Right atrium auricular region (tissue), 2 donors: ENCODE data around the gene CDC42SE2. TPM values are rescaled to one million over a fixed set of nuclear protein-coding genes. Genes with fewer than 3 reads are reported as not detected.
"Not testable (repeated sequence)": the region's sequence is repeated elsewhere in the genome, so short reads cannot be mapped to it uniquely, and the experiment has no call there.

ENCODE experiments used
- DNase-seq: peaks from one replicate; pipeline ENCODE4 v3.0.0-alpha.2; 2019; ENCODE audit warnings: low spot score
- H3K27ac ChIP-seq, 2 donors: fragments of 200-600 bp; sonication (generic); 1 replicate in 1 of 2; 2 replicates in 1 of 2; pipeline ENCODE4 v1.5.1; 2016 to 2019
- H3K27me3 ChIP-seq, 2 donors: fragments of 200-600 bp; sonication (generic); one replicate each; pipeline versions ENCODE4 v1.5.1 to v1.6.0; 2017 to 2019
- H3K36me3 ChIP-seq: fragments of 200-600 bp; sonication (generic); one replicate; pipeline ENCODE4 v1.5.1; 2016
- H3K4me1 ChIP-seq, 2 donors: fragments of 200-600 bp; sonication (generic); one replicate each; pipeline versions ENCODE4 v1.5.1 to v1.6.0; 2017 to 2019
- H3K4me3 ChIP-seq, 2 donors: fragments of 200-600 bp; sonication (generic); 1 replicate in 1 of 2; 2 replicates in 1 of 2; pipeline ENCODE4 v1.5.1; 2017 to 2019; ENCODE audit warnings: mild to moderate bottlenecking in 1 of 2, moderate library complexity in 1 of 2
- H3K9me3 ChIP-seq, 2 donors: fragments of 200-600 bp; sonication (generic); one replicate each; pipeline ENCODE4 v1.5.1; 2019
- CTCF ChIP-seq, 2 donors: fragments of 200-600 bp; sonication (generic); IDR thresholded peaks; one replicate each; pipeline ENCODE4 v1.5.1; 2019; ENCODE audit warnings: antibody characterized with exemption in 2 of 2
- total RNA-seq, 2 donors: library from RNA; depleted of rRNA; stranded (reverse); fragments of >200 nt; gene quantifications; one replicate each; pipeline ENCODE4 v1.1.0, GENCODE V29; 2016

CDC42SE2 gene
- total RNA-seq, 2 donors from 2014 or later: 13.5 to 15.0 TPM

- H3K4me3 ChIP-seq: no peak overlapping the region
- H3K4me1 ChIP-seq: peaks cover 0 to 5% of the 10 kb centered on the region in 2 donors
Measured at GRCh38 chr5:131274326-131275063, 10.6 kb downstream of the CDC42SE2 start.

GRCh38 chr5:131276072-131276471, 12.2 kb downstream of the CDC42SE2 start:
- no peak for DNase-seq
- peaks cover 0 to 5% of the 10 kb centered on the region in 2 donors for H3K4me1 ChIP-seq
- TF ChIP-seq CTCF (IDR thresholded peaks at IDR 0.05): no peak
- H3K4me3 ChIP-seq: no peak overlapping the region
- no peaks in the 10 kb centered on the region for H3K36me3 ChIP-seq
- H3K9me3 ChIP-seq: no peaks in the 10 kb centered on the region
- H3K27ac ChIP-seq: no peak overlapping the region
- no peaks in the 10 kb centered on the region for H3K27me3 ChIP-seq

More at GRCh38 chr5:131274326-131275063, 10.6 kb downstream of the CDC42SE2 start:
- Histone ChIP-seq H3K9me3 (no peaks in the 10 kb centered on the region), H3K36me3 (no peaks in the 10 kb centered on the region), H3K27me3 (no peaks in the 10 kb centered on the region), H3K27ac (no peak overlapping the region)
- TF ChIP-seq CTCF (IDR thresholded peaks at IDR 0.05): no peak
- no peak for DNase-seq

- no peak for TF ChIP-seq CTCF (IDR thresholded peaks at IDR 0.05)
- no peak overlapping the region for H3K4me3 ChIP-seq
- peaks cover 0 to 5% of the 10 kb centered on the region in 2 donors for H3K4me1 ChIP-seq
- H3K36me3 ChIP-seq: no peaks in the 10 kb centered on the region
- no peaks in the 10 kb centered on the region for H3K27me3 ChIP-seq
- no peak for DNase-seq
- no peaks in the 10 kb centered on the region for H3K9me3 ChIP-seq
- no peak overlapping the region for H3K27ac ChIP-seq
Measured at GRCh38 chr5:131277447-131277846, 13.6 kb downstream of the CDC42SE2 start.

- no peak for TF ChIP-seq CTCF (IDR thresholded peaks at IDR 0.05)
- H3K4me3 ChIP-seq: no peak overlapping the region
- peaks cover 0 to 5% of the 10 kb centered on the region in 2 donors for H3K4me1 ChIP-seq
- no peak for DNase-seq
- H3K27me3 ChIP-seq: no peaks in the 10 kb centered on the region
- no peaks in the 10 kb centered on the region for H3K36me3 ChIP-seq
- no peaks in the 10 kb centered on the region for H3K9me3 ChIP-seq
- H3K27ac ChIP-seq: no peak overlapping the region
Measured at GRCh38 chr5:131277875-131278740, 14.3 kb downstream of the CDC42SE2 start.

GRCh38 chr5:131278741-131279124, 14.9 kb downstream of the CDC42SE2 start:
- DNase-seq, H3K27ac ChIP-seq, H3K9me3 ChIP-seq, H3K4me3 ChIP-seq, H3K4me1 ChIP-seq, H3K27me3 ChIP-seq, H3K36me3 ChIP-seq: not testable (repeated sequence)

GRCh38 chr5:131279204-131279603, 15.4 kb downstream of the CDC42SE2 start:
- Histone ChIP-seq H3K9me3 (no peaks in the 10 kb centered on the region), H3K27me3 (no peaks in the 10 kb centered on the region), H3K4me1 (peaks cover 0 to 5% of the 10 kb centered on the region in 2 donors), H3K27ac (no peak overlapping the region), H3K36me3 (no peaks in the 10 kb centered on the region), H3K4me3 (no peak overlapping the region)
- TF ChIP-seq CTCF (IDR thresholded peaks at IDR 0.05): no peak
- DNase-seq: no peak
